HG02943 (cell line): ENCODE results near the gene DACT3.
A peak's percentile ranks its signal among the peaks of the same experiment; 100 is the strongest.

Experiments used
- ATAC-seq: cut with Tn5 transposase; IDR thresholded peaks from one replicate; pipeline ENCODE4 v1.9.1; 2021; ENCODE audit warnings: mild to moderate bottlenecking, low read depth, moderate library complexity; ENCODE audit not compliant: unreplicated experiment

DACT3 gene

DNA sequence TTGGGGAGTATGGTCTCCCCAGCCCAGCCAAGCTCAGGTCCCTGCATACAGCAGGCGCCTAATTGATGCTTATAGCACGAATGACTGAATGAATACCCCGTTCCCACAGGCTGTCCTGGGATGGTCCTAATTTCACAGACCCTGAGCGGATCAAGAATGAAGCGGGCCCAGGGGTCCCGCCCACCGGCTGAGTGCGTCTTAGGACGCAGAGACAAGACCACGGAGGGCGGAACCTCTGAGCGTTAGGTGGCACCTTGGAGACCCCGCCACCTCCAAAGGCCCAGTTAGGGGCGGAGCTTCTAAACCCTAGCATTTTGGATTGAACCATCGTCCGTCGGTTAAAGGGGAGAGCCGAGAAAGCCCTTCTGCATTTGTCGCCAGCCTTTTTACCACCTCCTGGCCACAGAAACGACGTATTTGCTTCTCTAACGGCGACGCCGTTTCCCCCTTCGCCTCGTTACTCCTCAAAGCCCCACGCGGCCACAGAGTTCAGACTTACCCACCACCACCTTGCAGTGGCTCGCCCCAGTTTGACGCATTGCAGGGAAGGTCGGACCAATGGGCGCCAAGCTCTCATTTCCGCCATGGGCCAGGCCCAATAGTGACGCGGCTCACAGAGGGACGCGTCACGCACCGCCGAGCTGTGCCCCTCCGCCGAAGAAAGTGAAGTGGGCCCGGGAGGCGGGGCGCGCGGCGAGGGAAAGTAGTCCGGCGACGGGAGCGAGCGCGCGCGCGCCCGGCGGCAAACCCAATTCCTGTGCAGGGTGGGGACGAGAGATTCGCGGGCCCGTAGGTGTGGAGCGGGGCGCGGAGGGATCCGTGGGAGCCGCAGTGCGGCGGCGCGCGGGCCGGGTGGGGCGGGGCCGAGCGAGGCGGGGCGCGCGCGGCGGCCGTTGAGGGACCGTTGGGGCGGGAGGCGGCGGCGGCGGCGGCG, 60.3 kb downstream of the DACT3 start:
- ATAC-seq: peak; percentile 77

DNA sequence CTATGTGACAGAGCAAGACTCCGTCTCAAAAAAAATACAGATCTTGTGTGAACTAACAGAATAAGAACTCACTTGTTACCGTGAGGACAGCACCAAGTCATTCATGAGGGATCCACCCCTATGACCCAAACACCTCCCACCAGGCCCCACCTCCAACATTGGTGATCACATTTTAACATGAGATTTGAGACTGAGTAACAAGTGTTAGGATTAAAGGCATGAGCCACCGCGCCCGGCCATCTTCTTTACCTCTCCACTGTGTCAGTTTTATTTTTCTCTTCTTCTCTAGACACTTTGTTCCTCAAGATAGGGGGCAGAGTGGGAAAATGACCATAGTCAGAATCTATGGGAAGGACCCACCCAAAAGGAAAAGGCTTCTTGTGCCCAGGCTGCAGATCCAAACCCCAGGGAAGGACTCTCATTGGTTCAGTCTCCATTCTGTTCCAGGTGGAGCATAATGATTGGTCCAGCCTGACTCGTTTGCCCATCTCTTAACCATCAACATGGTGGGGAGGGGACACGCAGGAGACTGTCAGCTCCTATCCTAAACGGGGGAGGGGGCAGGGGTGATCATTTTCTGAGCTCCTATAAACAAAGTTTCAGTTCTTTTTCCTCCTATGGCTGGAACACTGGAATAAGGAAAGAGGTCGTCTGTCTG, 61.1 kb downstream of the DACT3 start:
- no peak for ATAC-seq

DNA sequence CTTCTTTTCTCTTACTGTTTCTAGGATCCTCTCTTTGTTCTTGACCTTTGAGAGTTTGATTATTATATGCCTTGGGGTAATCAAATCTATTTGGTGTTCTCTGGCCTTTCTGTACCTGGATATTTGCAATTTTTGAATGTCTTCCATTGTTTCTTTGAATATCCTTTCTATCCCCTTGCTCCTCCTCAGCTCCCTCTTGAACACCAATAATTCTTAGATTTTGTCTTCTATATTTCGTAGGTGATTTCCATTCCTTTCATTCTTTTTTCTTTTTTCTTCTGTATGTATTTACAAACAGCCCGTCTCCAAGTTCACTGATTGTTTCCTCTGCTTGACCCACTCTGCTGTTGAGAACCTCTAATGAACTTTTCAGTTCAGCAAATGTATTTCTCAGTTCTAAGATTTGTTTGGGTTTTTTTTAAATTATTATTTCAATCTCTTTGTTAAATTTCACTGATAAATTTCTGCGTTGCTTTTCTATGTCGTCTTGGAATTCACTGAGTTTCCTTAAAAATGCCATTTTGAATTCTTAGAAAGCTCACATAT, 62.5 kb downstream of the DACT3 start:
- ATAC-seq: no peak
